Naive thymus-derived CD4-positive, alpha-beta T cell (primary cell): ENCODE data around the gene EPS8L3. TPM values are rescaled to one million over a fixed set of nuclear protein-coding genes. Genes with fewer than 3 reads are reported as not detected.

ENCODE experiments used
- ATAC-seq: fragments of 150-1000 bp; cut with Tn5 transposase; 2 replicates; pipeline ENCODE4 v1.10.0; 2021; ENCODE audit warnings: mild to moderate bottlenecking, moderate library complexity
- CTCF ChIA-PET: fragments of 350-600 bp; sonication (Branson Sonifier 250); formaldehyde crosslinking; loops from one replicate; lab custom pipeline; 2021; ENCODE audit warnings: antibody characterized with exemption; lab: Charles Lee
- POLR2A ChIA-PET: fragments of 350-600 bp; sonication (Branson Sonifier 250); formaldehyde crosslinking; loops from one replicate; lab custom pipeline; 2021; ENCODE audit warnings: antibody characterized with exemption, inconsistent platforms; lab: Charles Lee
- DNase-seq, 9 donors: peaks; one replicate each; pipeline versions ENCODE4 v3.0.0 to v3.0.0-alpha.2; 2020 to 2022; ENCODE audit warnings: mixed read lengths in 1 of 9
- H3K27ac ChIP-seq: one replicate; pipeline ENCODE4 v1.7.0; 2013; ENCODE audit warnings: mild to moderate bottlenecking, low read depth, low read length, moderate library complexity
- H3K27me3 ChIP-seq, 2 donors: one replicate each; pipeline ENCODE4 v1.7.0; 2013; ENCODE audit warnings: low read length in 2 of 2, mild to moderate bottlenecking in 2 of 2, moderate library complexity in 2 of 2; ENCODE audit not compliant: control insufficient read depth in 2 of 2, insufficient read depth in 2 of 2
- H3K36me3 ChIP-seq, 3 experiments: 1 replicate in 2 of 3; 2 replicates in 1 of 3; pipeline ENCODE4 v1.7.0; 2013; ENCODE audit warnings: low read length in 3 of 3, mild to moderate bottlenecking in 3 of 3, moderate library complexity in 1 of 3; ENCODE audit not compliant: insufficient read depth in 3 of 3, control insufficient read depth in 2 of 3
- H3K4me1 ChIP-seq, 2 donors: one replicate each; pipeline ENCODE4 v1.7.0; 2013; ENCODE audit warnings: low read length in 2 of 2, mild to moderate bottlenecking in 2 of 2, moderate library complexity in 1 of 2; ENCODE audit not compliant: control insufficient read depth in 2 of 2, insufficient read depth in 2 of 2
- H3K4me3 ChIP-seq: 2 replicates; pipeline ENCODE4 v1.7.0; 2013; ENCODE audit warnings: mild to moderate bottlenecking, low read length
- H3K9me3 ChIP-seq, 3 experiments: 1 replicate in 2 of 3; 2 replicates in 1 of 3; pipeline ENCODE4 v1.7.0; 2013; ENCODE audit warnings: low read length in 3 of 3; ENCODE audit not compliant: control insufficient read depth in 2 of 3
- H3K27ac Mint-ChIP-seq, 9 donors: one replicate each; pipeline ENCODE4 v1.8.0; 2020 to 2022; ENCODE audit warnings: mixed read lengths in 9 of 9, mild to moderate bottlenecking in 8 of 9, moderate library complexity in 5 of 9, inconsistent platforms in 2 of 9
- H3K27me3 Mint-ChIP-seq, 5 donors: one replicate each; pipeline ENCODE4 v1.8.0; 2021 to 2022; ENCODE audit warnings: mixed read lengths in 5 of 5, mild to moderate bottlenecking in 1 of 5
- H3K36me3 Mint-ChIP-seq, 5 donors: one replicate each; pipeline ENCODE4 v1.8.0; 2020 to 2022; ENCODE audit warnings: mixed read lengths in 5 of 5, mild to moderate bottlenecking in 3 of 5, inconsistent platforms in 1 of 5
- H3K4me1 Mint-ChIP-seq, 7 donors: one replicate each; pipeline ENCODE4 v1.8.0; 2020 to 2022; ENCODE audit warnings: mixed read lengths in 7 of 7, mild to moderate bottlenecking in 3 of 7, inconsistent platforms in 1 of 7
- H3K4me3 Mint-ChIP-seq, 10 donors: one replicate each; pipeline ENCODE4 v1.8.0; 2020 to 2022; ENCODE audit warnings: mild to moderate bottlenecking in 10 of 10, mixed read lengths in 10 of 10, moderate library complexity in 6 of 10, inconsistent platforms in 2 of 10
- H3K9me3 Mint-ChIP-seq, 11 donors: one replicate each; pipeline ENCODE4 v1.8.0; 2020 to 2022; ENCODE audit warnings: mixed read lengths in 11 of 11, mild to moderate bottlenecking in 4 of 11, inconsistent platforms in 1 of 11, moderate library complexity in 1 of 11
- intact Hi-C, 2 donors: fragments of 100-400 bp; cut with micrococcal nuclease; formaldehyde crosslinking; loops; one replicate each; pipeline ENCODE4 v1.15.1; 2023
- polyA plus RNA-seq, 2 donors: library from polyadenylated mRNA; unstranded; fragments of 300-500 nt; fragmentation: Illumina TruSeq; gene quantifications; one replicate each; pipeline ENCODE4 v1.2.3, GENCODE V29; 2021
- total RNA-seq, 6 experiments: library from RNA in 5 of 6; stranded (reverse) in 5 of 6; gene quantifications; 1 replicate in 5 of 6; 2 replicates in 1 of 6; pipeline ENCODE4 v1.2.3 and lab custom pipeline; 2021 to 2026

The EPS8L3 gene, protein sequence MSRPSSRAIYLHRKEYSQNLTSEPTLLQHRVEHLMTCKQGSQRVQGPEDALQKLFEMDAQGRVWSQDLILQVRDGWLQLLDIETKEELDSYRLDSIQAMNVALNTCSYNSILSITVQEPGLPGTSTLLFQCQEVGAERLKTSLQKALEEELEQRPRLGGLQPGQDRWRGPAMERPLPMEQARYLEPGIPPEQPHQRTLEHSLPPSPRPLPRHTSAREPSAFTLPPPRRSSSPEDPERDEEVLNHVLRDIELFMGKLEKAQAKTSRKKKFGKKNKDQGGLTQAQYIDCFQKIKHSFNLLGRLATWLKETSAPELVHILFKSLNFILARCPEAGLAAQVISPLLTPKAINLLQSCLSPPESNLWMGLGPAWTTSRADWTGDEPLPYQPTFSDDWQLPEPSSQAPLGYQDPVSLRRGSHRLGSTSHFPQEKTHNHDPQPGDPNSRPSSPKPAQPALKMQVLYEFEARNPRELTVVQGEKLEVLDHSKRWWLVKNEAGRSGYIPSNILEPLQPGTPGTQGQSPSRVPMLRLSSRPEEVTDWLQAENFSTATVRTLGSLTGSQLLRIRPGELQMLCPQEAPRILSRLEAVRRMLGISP
- total RNA-seq (not detected), polyA plus RNA-seq (not detected), total RNA-seq (lab: John Stamatoyannopoulos, UW) (not detected)

DNA sequence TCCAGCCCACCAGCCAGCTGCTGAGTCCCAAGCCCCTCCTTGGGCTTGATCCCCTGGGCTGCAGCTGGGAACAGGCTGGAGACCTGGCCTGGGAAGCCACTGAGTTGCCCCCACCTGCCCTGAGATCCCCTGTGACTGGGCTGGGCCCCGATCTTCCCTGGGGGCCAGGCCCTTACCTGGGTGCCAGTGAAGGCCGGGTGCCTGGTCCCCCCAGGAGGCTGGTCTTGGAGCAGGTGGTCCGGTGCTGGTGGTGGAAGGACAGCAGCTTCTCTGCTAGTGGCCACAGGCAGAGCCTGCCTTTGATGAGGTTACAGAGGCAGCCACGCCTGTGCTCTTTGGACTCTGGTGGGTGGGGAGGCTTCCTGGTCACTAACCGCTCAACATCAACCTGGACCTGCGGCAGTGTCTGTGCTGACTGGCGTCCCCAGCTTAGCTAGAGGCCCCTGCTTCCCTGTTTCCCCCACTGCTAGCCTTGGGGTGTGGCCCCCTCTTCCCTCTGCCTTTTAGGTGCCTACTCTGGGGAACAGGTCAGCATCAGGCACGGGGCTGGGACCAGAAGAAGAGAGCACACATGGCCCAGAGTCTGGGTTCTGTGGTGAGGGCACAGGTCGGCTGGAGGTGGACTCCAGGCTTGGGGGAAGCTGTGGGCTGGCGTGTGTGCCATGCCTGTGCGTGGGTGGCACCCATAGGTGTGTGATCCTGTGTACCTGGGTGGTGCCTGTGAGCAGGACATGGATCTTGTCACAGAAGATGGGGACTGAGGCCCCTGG, at the start of gene EPS8L3:
Gene EPS8L3 (minus strand): TSS at position 278 of the 770 bp plus-strand sequence. CDS start 2,174 bp downstream, outside the sequence.
- H3K9me3 ChIP-seq: no peaks in the 10 kb centered on the region
- ChIA-PET POLR2A (no interaction called here), CTCF (interaction anchor here (0.9 kb wide), 1 partner anchor 26 kb away, joined by 3 read pairs; no protein-coding TSS in a partner anchor)
- Mint-ChIP-seq H3K4me1 (peaks cover 0 to 4% (median 0%) of the 10 kb centered on the region in 7 donors), H3K36me3 (no peaks in the 10 kb centered on the region), H3K9me3 (peaks cover 0 to 1% (median 0%) of the 10 kb centered on the region in 11 donors), H3K4me3 (no peak within 1 kb of the TSS), H3K27ac (no peak within 1 kb of the TSS), H3K27me3 (peaks cover 0 to 4% (median 0%) of the 10 kb centered on the region in 5 donors)
- H3K27me3 ChIP-seq: no peaks in the 10 kb centered on the region
- DNase-seq (peak in 2 of 9 donors; percentile 3 to 6), ATAC-seq (no peak)
- intact Hi-C loops: no loop called here
- H3K4me3 ChIP-seq: no peak within 1 kb of the TSS
- H3K36me3 ChIP-seq: no peaks in the 10 kb centered on the region
- H3K4me1 ChIP-seq: no peaks in the 10 kb centered on the region
- no peak within 1 kb of the TSS for H3K27ac ChIP-seq

DNA sequence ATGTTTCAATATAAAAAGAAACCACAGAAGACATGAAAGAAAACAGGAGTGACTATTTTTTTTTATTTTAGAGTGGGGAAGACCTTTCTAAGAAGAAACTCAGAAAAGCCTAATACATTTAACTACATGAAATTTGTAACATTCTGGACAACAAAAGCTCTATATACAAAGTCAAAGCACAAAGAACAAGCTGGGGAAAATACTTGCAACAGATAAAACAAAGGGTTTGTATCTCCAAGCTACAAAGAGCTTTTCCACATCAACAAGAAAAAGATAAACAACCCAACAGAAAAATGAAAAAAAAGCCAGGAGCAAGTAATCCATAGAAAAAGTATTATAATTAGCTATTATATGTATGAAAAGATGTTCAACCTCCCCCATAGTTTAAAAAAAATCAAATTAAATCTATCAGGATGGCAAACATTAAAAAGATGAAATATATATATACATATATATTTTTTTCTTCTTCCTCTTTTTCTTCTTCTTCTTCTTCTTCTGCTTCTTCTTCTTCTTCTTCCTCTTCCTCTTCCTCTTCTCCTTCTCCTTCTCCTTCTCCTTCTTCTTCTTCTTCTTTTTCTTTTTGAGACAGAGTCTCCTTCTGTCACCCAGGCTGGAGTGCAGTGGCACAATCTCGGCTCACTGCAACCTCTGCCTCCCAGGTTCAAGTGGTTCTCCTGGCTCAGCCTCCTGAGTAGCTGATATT, 49.1 kb upstream of the EPS8L3 start:
- Histone ChIP-seq H3K4me3 (no peak overlapping the region), H3K9me3 (peaks cover 0 to 3% (median 0%) of the 10 kb centered on the region in 3 experiments), H3K27me3 (no peaks in the 10 kb centered on the region), H3K27ac (no peak overlapping the region), H3K4me1 (no peaks in the 10 kb centered on the region), H3K36me3 (no peaks in the 10 kb centered on the region)
- peaks cover 8 to 30% (median 21%) of the 10 kb centered on the region in 7 donors for H3K4me1 Mint-ChIP-seq
- intact Hi-C loops: loop anchor here in 1 of 2 donors (5.0 kb wide), 1 partner anchor 34 kb away; no protein-coding TSS in a partner anchor
- no peak for ATAC-seq
- H3K4me3 Mint-ChIP-seq: no peak overlapping the region
- H3K27me3 Mint-ChIP-seq: peaks cover 0 to 8% (median 0%) of the 10 kb centered on the region in 5 donors
- peaks cover 0 to 8% (median 5%) of the 10 kb centered on the region in 5 donors for H3K36me3 Mint-ChIP-seq
- no peak for DNase-seq
- peak overlapping the region in 2 of 9 donors; percentile 48 to 76 for H3K27ac Mint-ChIP-seq
- peaks cover 0 to 10% (median 4%) of the 10 kb centered on the region in 11 donors for H3K9me3 Mint-ChIP-seq
- ChIA-PET POLR2A (interaction anchor here (0.7 kb wide), 1 partner anchor 24 kb away, joined by 3 read pairs; no protein-coding TSS in a partner anchor), CTCF (interaction anchor here (0.6 to 1.2 kb wide), 3 partner anchors 22 to 282 kb away, joined by 3 to 4 read pairs (median 3); no protein-coding TSS in a partner anchor)

DNA sequence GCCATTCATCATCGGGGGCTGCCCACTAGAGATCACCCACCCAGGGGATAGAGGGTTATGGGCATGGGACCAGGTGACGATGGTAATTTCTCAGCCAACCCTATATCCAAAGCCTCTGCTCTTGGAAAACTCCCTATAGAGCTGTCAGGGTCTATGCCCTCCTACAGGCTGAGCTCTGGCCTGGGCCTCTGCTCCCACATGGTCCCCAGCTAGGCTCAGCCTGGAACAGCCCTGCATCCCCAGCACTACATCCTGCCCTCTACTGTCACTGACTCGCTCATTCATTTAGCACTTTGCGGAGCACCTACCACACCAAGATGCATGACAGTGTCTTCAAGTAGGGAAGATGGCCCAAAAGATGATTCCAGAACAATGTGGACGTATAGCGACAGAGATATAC, 45.0 kb upstream of the EPS8L3 start:
- Mint-ChIP-seq H3K4me3 (no peak overlapping the region), H3K36me3 (peaks cover 0 to 3% (median 0%) of the 10 kb centered on the region in 5 donors), H3K9me3 (no peaks in the 10 kb centered on the region), H3K4me1 (peaks cover 28 to 46% (median 40%) of the 10 kb centered on the region in 7 donors), H3K27me3 (peaks cover 0 to 4% (median 0%) of the 10 kb centered on the region in 5 donors), H3K27ac (no peak overlapping the region)
- ATAC-seq (no peak), DNase-seq (no peak)
- Histone ChIP-seq H3K36me3 (no peaks in the 10 kb centered on the region), H3K4me1 (peaks cover 9 to 24% of the 10 kb centered on the region in 2 donors), H3K9me3 (no peaks in the 10 kb centered on the region), H3K27ac (no peak overlapping the region), H3K4me3 (no peak overlapping the region), H3K27me3 (no peaks in the 10 kb centered on the region)
- CTCF ChIA-PET: interaction anchor here (0.6 kb wide), 1 partner anchor 18 kb away, joined by 3 read pairs; no protein-coding TSS in a partner anchor
- intact Hi-C loops: loop anchor here in 1 of 2 donors (10.0 kb wide), 1 partner anchor 64 kb away; the partner anchor contains the start of gene GSTM3
- POLR2A ChIA-PET: no interaction called here

DNA sequence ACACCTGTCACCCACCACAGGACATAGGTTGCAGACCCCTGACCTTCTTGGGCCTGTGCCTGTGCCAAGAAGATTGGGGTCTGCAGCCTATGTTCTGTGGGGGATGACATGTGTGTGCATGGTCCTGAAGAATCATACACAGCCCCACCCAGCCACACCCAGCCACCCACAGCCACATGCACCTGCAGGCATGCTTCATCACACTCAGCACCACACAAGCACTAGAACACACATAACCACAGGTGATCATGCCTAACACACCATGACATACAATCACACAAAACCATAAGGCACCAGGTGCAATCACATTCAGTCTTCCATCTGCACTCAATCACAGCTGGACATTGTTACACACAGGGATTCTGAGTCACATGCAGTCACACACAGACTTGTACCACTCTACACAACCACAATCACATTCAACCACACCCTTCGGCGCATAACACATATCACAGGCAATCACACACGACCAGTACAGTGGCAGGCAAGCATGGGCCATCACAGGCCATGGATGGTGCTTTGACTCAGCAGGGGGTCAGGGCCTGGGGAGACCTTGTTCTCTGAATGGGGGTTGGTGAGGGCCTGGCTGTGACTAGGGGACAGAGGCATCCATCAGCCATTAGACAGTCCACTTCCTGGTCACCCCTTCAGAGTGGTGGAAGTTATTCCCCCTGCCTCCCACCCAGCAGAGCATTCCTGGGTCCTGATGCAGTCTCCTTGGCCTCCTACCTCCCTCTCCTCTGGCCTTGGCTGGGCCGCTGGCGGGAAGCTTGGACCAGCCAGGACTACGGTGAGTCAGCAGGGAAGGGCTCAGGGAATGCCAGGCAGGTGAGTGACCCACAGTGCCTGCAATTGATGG, 44.3 kb upstream of the EPS8L3 start:
- Mint-ChIP-seq H3K4me3 (peak overlapping the region in 1 of 10 donors; percentile 15), H3K27me3 (peaks cover 0 to 2% (median 0%) of the 10 kb centered on the region in 5 donors), H3K4me1 (peaks cover 32 to 49% (median 45%) of the 10 kb centered on the region in 7 donors), H3K36me3 (peaks cover 0 to 3% (median 0%) of the 10 kb centered on the region in 5 donors), H3K9me3 (no peaks in the 10 kb centered on the region), H3K27ac (peak overlapping the region in 3 of 9 donors; percentile 18 to 88 (median 55))
- POLR2A ChIA-PET: no interaction called here
- intact Hi-C loops: loop anchor here in 1 of 2 donors (10.0 kb wide), 1 partner anchor 63 kb away; the partner anchor contains the start of gene GSTM3
- CTCF ChIA-PET: no interaction called here
- Histone ChIP-seq H3K9me3 (no peaks in the 10 kb centered on the region), H3K4me1 (peaks cover 15 to 30% of the 10 kb centered on the region in 2 donors), H3K4me3 (no peak overlapping the region), H3K27ac (no peak overlapping the region), H3K27me3 (no peaks in the 10 kb centered on the region), H3K36me3 (no peaks in the 10 kb centered on the region)
- DNase-seq (no peak), ATAC-seq (no peak)

DNA sequence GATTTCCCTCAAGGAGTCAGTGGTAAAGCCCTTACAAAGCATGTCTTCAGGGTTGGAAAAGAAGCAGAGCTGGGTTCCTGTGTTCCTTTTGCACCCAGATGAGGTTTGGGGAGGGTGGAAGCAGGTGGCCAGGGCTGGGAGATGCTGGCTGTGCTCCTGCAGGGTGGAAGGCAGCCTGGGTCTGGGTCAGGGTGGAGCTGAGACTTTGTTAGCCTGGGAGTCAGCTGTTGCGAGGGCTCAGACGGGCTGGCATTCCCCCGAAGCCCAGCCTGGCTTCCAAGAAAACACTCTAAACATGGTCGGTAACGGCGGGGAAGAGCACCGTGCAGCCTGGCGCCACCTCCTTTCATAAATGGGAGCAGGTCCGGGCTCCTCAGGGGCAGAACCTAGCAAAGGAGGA, 43.7 kb upstream of the EPS8L3 start:
- no peaks in the 10 kb centered on the region for H3K9me3 ChIP-seq
- ChIA-PET CTCF (interaction anchor here (2.5 kb wide), 1 partner anchor 177 kb away, joined by 13 read pairs; the partner anchor contains the start of gene AHCYL1), POLR2A (no interaction called here)
- H3K36me3 Mint-ChIP-seq: peaks cover 0 to 3% (median 0%) of the 10 kb centered on the region in 5 donors
- H3K4me1 Mint-ChIP-seq: peaks cover 34 to 55% (median 46%) of the 10 kb centered on the region in 7 donors
- H3K27me3 ChIP-seq: no peaks in the 10 kb centered on the region
- H3K36me3 ChIP-seq: no peaks in the 10 kb centered on the region
- H3K9me3 Mint-ChIP-seq: no peaks in the 10 kb centered on the region
- ATAC-seq: no peak
- no peak overlapping the region for H3K4me3 ChIP-seq
- H3K4me1 ChIP-seq: peaks cover 22 to 37% of the 10 kb centered on the region in 2 donors
- no peak for DNase-seq
- no peak overlapping the region for H3K27ac ChIP-seq
- H3K27ac Mint-ChIP-seq: peak overlapping the region in 2 of 9 donors; percentile 41 to 82
- H3K4me3 Mint-ChIP-seq: peak overlapping the region in 1 of 10 donors; percentile 20
- intact Hi-C loops: loop anchor here in 1 of 2 donors (10.0 kb wide), 1 partner anchor 63 kb away; the partner anchor contains the start of gene GSTM3
- peaks cover 0 to 2% (median 0%) of the 10 kb centered on the region in 5 donors for H3K27me3 Mint-ChIP-seq
